Measurements from ENCODE around the gene RMC1.
"Not testable (repeated sequence)": the region's sequence is repeated elsewhere in the genome, so short reads cannot be mapped to it uniquely, and the experiment has no call there.

The RMC1 gene

GRCh38 chr18:23479829-23480505 is 23.3 kb upstream of the RMC1 start:
- no peak overlapping the region for H3K4me3 ChIP-seq (ENCODE audit: low read depth, low read length)
- POLR2A ChIA-PET: no interaction called here
- no peak for DNase-seq (ENCODE audit: low read depth, low spot score)
- CTCF ChIA-PET: interaction anchor here (1.4 kb wide), 1 partner anchor 12 kb away, joined by 4 read pairs; no protein-coding TSS in a partner anchor
- TF ChIP-seq CTCF (IDR thresholded peaks at IDR 0.05; ENCODE audit: insufficient read depth, low read length, missing control alignments): no peak

- H3K4me3 ChIP-seq (ENCODE audit: low read depth, low read length): no peak overlapping the region
- POLR2A ChIA-PET: no interaction called here
- no peak for TF ChIP-seq CTCF (IDR thresholded peaks at IDR 0.05; ENCODE audit: insufficient read depth, low read length, missing control alignments)
- DNase-seq (ENCODE audit: low read depth, low spot score): no peak
- CTCF ChIA-PET: interaction anchor here (0.7 to 6.3 kb wide), 3 partner anchors 13 to 280 kb away, joined by 3 to 53 read pairs (median 3); no protein-coding TSS in a partner anchor
These were observed 18.6 kb upstream of the RMC1 start for GRCh38 chr18:23484561-23485182.

GRCh38 chr18:23485386-23485785 is 17.9 kb upstream of the RMC1 start:
- ChIA-PET CTCF (interaction anchor here (6.3 kb wide), 1 partner anchor 12 kb away, joined by 53 read pairs; no protein-coding TSS in a partner anchor), POLR2A (no interaction called here)
- DNase-seq (ENCODE audit: low read depth, low spot score): no peak
- no peak for TF ChIP-seq CTCF (IDR thresholded peaks at IDR 0.05; ENCODE audit: insufficient read depth, low read length, missing control alignments)
- no peak overlapping the region for H3K4me3 ChIP-seq (ENCODE audit: low read depth, low read length)

GRCh38 chr18:23487738-23488570 is 15.4 kb upstream of the RMC1 start:
- TF ChIP-seq CTCF (IDR thresholded peaks at IDR 0.05; ENCODE audit: insufficient read depth, low read length, missing control alignments): no peak
- CTCF ChIA-PET: interaction anchor here (1.0 to 6.3 kb wide), 5 partner anchors 10 to 91 kb away, joined by 3 to 53 read pairs (median 6); no protein-coding TSS in a partner anchor
- H3K4me3 ChIP-seq (ENCODE audit: low read depth, low read length): no peak overlapping the region
- POLR2A ChIA-PET: no interaction called here
- no peak for DNase-seq (ENCODE audit: low read depth, low spot score)

- CTCF ChIA-PET: interaction anchor here (0.7 to 6.3 kb wide), 2 partner anchors 8 to 9 kb away, joined by 3 to 53 read pairs; no protein-coding TSS in a partner anchor
- DNase-seq (ENCODE audit: low read depth, low spot score); POLR2A ChIA-PET; H3K4me3 ChIP-seq (ENCODE audit: low read depth, low read length): not testable (repeated sequence)
These were observed 13.7 kb upstream of the RMC1 start for GRCh38 chr18:23489586-23489985.

GRCh38 chr18:23493654-23494053 is 9.7 kb upstream of the RMC1 start:
- no peak overlapping the region for H3K4me3 ChIP-seq (ENCODE audit: low read depth, low read length)
- TF ChIP-seq CTCF (IDR thresholded peaks at IDR 0.05; ENCODE audit: insufficient read depth, low read length, missing control alignments): no peak
- DNase-seq (ENCODE audit: low read depth, low spot score): no peak
- POLR2A ChIA-PET: no interaction called here
- CTCF ChIA-PET: interaction anchor here (1.2 kb wide), 1 partner anchor 11 kb away, joined by 3 read pairs; no protein-coding TSS in a partner anchor

Measured in AG04449 (cell line).